Astrocyte (in vitro differentiated cells and primary cell): ENCODE data around the gene SYTL3. TPM values are rescaled to one million over a fixed set of nuclear protein-coding genes. Genes with fewer than 3 reads are reported as not detected.

Experiments
- DNase-seq: peaks from one replicate; pipeline ENCODE4 v3.0.0-alpha.2; 2010; ENCODE audit warnings: low read depth
- FAIRE-seq: peaks from 2 replicates; lab custom pipeline; 2011; peaks lifted over from hg19 to GRCh38; lab: Jason Lieb, UNC
- H2AFZ ChIP-seq: 2 replicates; pipeline ENCODE4 v1.6.0; 2012; ENCODE audit warnings: low read depth, low read length, inconsistent platforms
- H3K27ac ChIP-seq: 2 replicates; pipeline ENCODE4 v1.5.1; 2011; ENCODE audit warnings: low read depth, low read length, inconsistent platforms
- H3K27me3 ChIP-seq: 2 replicates; pipeline ENCODE4 v1.6.0; 2011; ENCODE audit warnings: low read length, inconsistent platforms; ENCODE audit not compliant: insufficient read depth
- H3K36me3 ChIP-seq: 2 replicates; pipeline ENCODE4 v1.5.1; 2011; ENCODE audit warnings: low read length, inconsistent platforms; ENCODE audit not compliant: insufficient read depth
- H3K4me1 ChIP-seq: 2 replicates; pipeline ENCODE4 v1.5.1; 2011; ENCODE audit warnings: low read length, inconsistent platforms; ENCODE audit not compliant: insufficient read depth
- H3K4me2 ChIP-seq: 2 replicates; pipeline ENCODE4 v1.6.0; 2012; ENCODE audit warnings: low read length, inconsistent platforms
- H3K4me3 ChIP-seq: 2 replicates; pipeline ENCODE4 v1.5.1; 2011; ENCODE audit warnings: low read depth, mild to moderate bottlenecking, low read length, inconsistent platforms; ENCODE audit not compliant: insufficient read depth
- H3K79me2 ChIP-seq: 2 replicates; pipeline ENCODE4 v1.6.0; 2012; ENCODE audit warnings: mild to moderate bottlenecking, low read length, inconsistent platforms; ENCODE audit not compliant: insufficient read depth
- H3K9ac ChIP-seq: 2 replicates; pipeline ENCODE4 v1.6.0; 2012; ENCODE audit warnings: mild to moderate bottlenecking, low read length, inconsistent platforms
- H3K9me3 ChIP-seq: 2 replicates; pipeline ENCODE4 v1.5.1; 2012; ENCODE audit warnings: low read depth, mild to moderate bottlenecking, low read length, inconsistent platforms; ENCODE audit not compliant: insufficient read depth
- H4K20me1 ChIP-seq: 2 replicates; pipeline ENCODE4 v1.6.0; 2012; ENCODE audit warnings: low read length, inconsistent platforms; ENCODE audit not compliant: insufficient read depth
- H3K27ac Mint-ChIP-seq: one replicate; pipeline ENCODE4 v1.8.0; 2021; ENCODE audit warnings: mild to moderate bottlenecking, mixed read lengths; ENCODE audit not compliant: unreplicated experiment
- H3K27me3 Mint-ChIP-seq: one replicate; pipeline ENCODE4 v1.8.0; 2021; ENCODE audit warnings: low read depth, mixed read lengths; ENCODE audit not compliant: unreplicated experiment
- H3K36me3 Mint-ChIP-seq: one replicate; pipeline ENCODE4 v1.8.0; 2021; ENCODE audit warnings: low read depth, mixed read lengths; ENCODE audit not compliant: unreplicated experiment
- H3K4me1 Mint-ChIP-seq: one replicate; pipeline ENCODE4 v1.8.0; 2021; ENCODE audit warnings: low read depth, mixed read lengths; ENCODE audit not compliant: unreplicated experiment
- H3K4me3 Mint-ChIP-seq: one replicate; pipeline ENCODE4 v1.8.0; 2021; ENCODE audit warnings: mild to moderate bottlenecking, moderate library complexity, mixed read lengths; ENCODE audit not compliant: unreplicated experiment
- H3K9me3 Mint-ChIP-seq: one replicate; pipeline ENCODE4 v1.8.0; 2021; ENCODE audit warnings: mild to moderate bottlenecking, mixed read lengths; ENCODE audit not compliant: unreplicated experiment
- CTCF ChIP-seq: IDR thresholded peaks from 2 replicates; pipeline ENCODE4 v1.5.1; 2011; ENCODE audit warnings: low read depth, mild to moderate bottlenecking, inconsistent platforms, low read length, moderate library complexity; ENCODE audit not compliant: insufficient read depth
- EZH2 ChIP-seq: IDR thresholded peaks from 2 replicates; pipeline ENCODE4 v1.6.1; 2012; ENCODE audit warnings: mild to moderate bottlenecking, low read length, inconsistent platforms; ENCODE audit not compliant: insufficient read depth
- total RNA-seq: library from RNA; stranded (reverse); gene quantifications from 2 replicates; pipeline ENCODE4 v1.2.1, GENCODE V29; 2021

Gene SYTL3
- total RNA-seq, 1 donor from 2014 or later, result 1.2 TPM

- H3K36me3 Mint-ChIP-seq, result peaks cover 41% of the 10 kb centered on the region
- Histone ChIP-seq H3K36me3 (peaks cover 53% of the 10 kb centered on the region), H3K27ac (no peak overlapping the region), H3K79me2 (peaks cover 2% of the 10 kb centered on the region), H3K4me2 (no peak overlapping the region), H3K27me3 (no peaks in the 10 kb centered on the region), H3K4me1 (peaks cover 10% of the 10 kb centered on the region), H3K4me3 (no peak overlapping the region), H3K9me3 (no peaks in the 10 kb centered on the region), H4K20me1 (peaks cover 15% of the 10 kb centered on the region), H3K9ac (no peak overlapping the region), H2AFZ (no peak overlapping the region)
- TF ChIP-seq EZH2 (no peak), CTCF (no peak)
- no peak overlapping the region for H3K4me3 Mint-ChIP-seq
- H3K4me1 Mint-ChIP-seq, result peaks cover 2% of the 10 kb centered on the region
- peak overlapping the region; percentile 48 for H3K27ac Mint-ChIP-seq
- DNase-seq (peak; percentile 22), FAIRE-seq (no peak)
- no peaks in the 10 kb centered on the region for H3K27me3 Mint-ChIP-seq
- H3K9me3 Mint-ChIP-seq, result no peaks in the 10 kb centered on the region
Measured at GRCh38 chr6:158770533-158771330, 120.9 kb downstream of the SYTL3 start.

- Histone ChIP-seq H3K79me2 (peaks cover 4% of the 10 kb centered on the region), H3K4me3 (no peak overlapping the region), H3K4me2 (no peak overlapping the region), H3K9me3 (no peaks in the 10 kb centered on the region), H4K20me1 (peaks cover 19% of the 10 kb centered on the region), H3K4me1 (peaks cover 10% of the 10 kb centered on the region), H2AFZ (no peak overlapping the region), H3K27ac (no peak overlapping the region), H3K27me3 (no peaks in the 10 kb centered on the region), H3K36me3 (peaks cover 53% of the 10 kb centered on the region), H3K9ac (no peak overlapping the region)
- Mint-ChIP-seq H3K27ac (peak overlapping the region; percentile 48), H3K27me3 (no peaks in the 10 kb centered on the region), H3K4me1 (peaks cover 2% of the 10 kb centered on the region), H3K9me3 (no peaks in the 10 kb centered on the region), H3K36me3 (peaks cover 37% of the 10 kb centered on the region), H3K4me3 (no peak overlapping the region)
- DNase-seq, result no peak
- TF ChIP-seq EZH2 (no peak), CTCF (no peak)
- no peak for FAIRE-seq
Measured at GRCh38 chr6:158771399-158772152, 121.7 kb downstream of the SYTL3 start.
